Cardiac septum (tissue), 1 donor: ENCODE results near the gene EFNB1. TPM values are rescaled to one million over a fixed set of nuclear protein-coding genes. Genes with fewer than 3 reads are reported as not detected.

Experiments
- DNase-seq: peaks from one replicate; pipeline ENCODE4 v3.0.0-alpha.2; 2020; ENCODE audit warnings: low spot score
- intact Hi-C: fragments of 100-400 bp; cut with DNase I; formaldehyde crosslinking; loops from one replicate; pipeline ENCODE4 v1.14.0; 2022
- total RNA-seq: library from RNA; stranded (reverse); fragmentation: NEBNext Ultra II Directional; extraction: Animal tissue kit (Norgen Biotek cat#: 25700); gene quantifications from one replicate; pipeline ENCODE4 v1.2.1, GENCODE V29; 2021
- donor health status: DM: no; HTN: no; CAD: no.

EFNB1 gene
- total RNA-seq, 1 donor from 2014 or later, result 27.9 TPM

GRCh38 chrX:68872171-68872570 is 43.4 kb downstream of the EFNB1 start:
- no peak for DNase-seq
- intact Hi-C loops, result no loop called here

GRCh38 chrX:68874076-68874475 is 45.3 kb downstream of the EFNB1 start:
- no peak for DNase-seq
- intact Hi-C loops, result no loop called here

- DNase-seq, result no peak
- intact Hi-C loops, result no loop called here
Measured at GRCh38 chrX:68876731-68877130, 47.9 kb downstream of the EFNB1 start.

GRCh38 chrX:68877606-68878005 is 48.8 kb downstream of the EFNB1 start:
- intact Hi-C loops, result no loop called here
- DNase-seq, result no peak

- no peak for DNase-seq
- intact Hi-C loops, result no loop called here
Measured at GRCh38 chrX:68878977-68879645, 50.3 kb downstream of the EFNB1 start.

GRCh38 chrX:68880846-68881552 is 52.2 kb downstream of the EFNB1 start:
- intact Hi-C loops, result no loop called here
- no peak for DNase-seq

- DNase-seq, result no peak
- intact Hi-C loops, result no loop called here
Measured at GRCh38 chrX:68881911-68882310, 53.1 kb downstream of the EFNB1 start.

- no peak for DNase-seq
- intact Hi-C loops, result no loop called here
Measured at GRCh38 chrX:68883800-68884199, 55.0 kb downstream of the EFNB1 start.

- intact Hi-C loops, result no loop called here
- DNase-seq, result no peak
Measured at GRCh38 chrX:68889249-68889648, 60.4 kb downstream of the EFNB1 start.

Other genes starting within 250 kb of the EFNB1 start
- gene STARD8, start 181.4 kb upstream of the EFNB1 start, total RNA-seq, result 6.5 TPM